ENCODE measurements around the gene ACVR2A.

DNA sequence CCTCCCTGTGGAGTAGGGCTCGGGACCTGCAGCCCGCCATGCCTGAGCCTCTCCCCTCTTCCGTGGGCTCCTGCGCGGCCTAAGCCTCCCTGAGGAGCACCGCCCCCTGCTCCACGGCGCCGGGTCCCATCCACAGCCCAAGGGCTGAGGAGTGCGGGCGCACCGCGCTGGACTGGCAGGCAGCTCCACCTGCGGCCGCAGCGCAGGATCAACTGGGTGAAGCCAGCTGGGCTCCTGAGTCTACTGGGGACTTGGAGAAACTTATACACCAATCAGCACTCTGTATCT lies 17.8 kb upstream of the ACVR2A start:
- TF ChIP-seq CTCF (IDR thresholded peaks at IDR 0.05) (no peak), POLR2A (IDR thresholded peaks at IDR 0.05) (no peak)
